GM18870 (cell line): Measurements from ENCODE around the gene CPSF2.
"Not testable (repeated sequence)": the region's sequence is repeated elsewhere in the genome, so short reads cannot be mapped to it uniquely, and the experiment has no call there.

ENCODE experiments used
- ATAC-seq: cut with Tn5 transposase; IDR thresholded peaks from one replicate; pipeline ENCODE4 v1.9.1; 2021; ENCODE audit warnings: moderate library complexity; ENCODE audit not compliant: unreplicated experiment

Gene CPSF2

DNA sequence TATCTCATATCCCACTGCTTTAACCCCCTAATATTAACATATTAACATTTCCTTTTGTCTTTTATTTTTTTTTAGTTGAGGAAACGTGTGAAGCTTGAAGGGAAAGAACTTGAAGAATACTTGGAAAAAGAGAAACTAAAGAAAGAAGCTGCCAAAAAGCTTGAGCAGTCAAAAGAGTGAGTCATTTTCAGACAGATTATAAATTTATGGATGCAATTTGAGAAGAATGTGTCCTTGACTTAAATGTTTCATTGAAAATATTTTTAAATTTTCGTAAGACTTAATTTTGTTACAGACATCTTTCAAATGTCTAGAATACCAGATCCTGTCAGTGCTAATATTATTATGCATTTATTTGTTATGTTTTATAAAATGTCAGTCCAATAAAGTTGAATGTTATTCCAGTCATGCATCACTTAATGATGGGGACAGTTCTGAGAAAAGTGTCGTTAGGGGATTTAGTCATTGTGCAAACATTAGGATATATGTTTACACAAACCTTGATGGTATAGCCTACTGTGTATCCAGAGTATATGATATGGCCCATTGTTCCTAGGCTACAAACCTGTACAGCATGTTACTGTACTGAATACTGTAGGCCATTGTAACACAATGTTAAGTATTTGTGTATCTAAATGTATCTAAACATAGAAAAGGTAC is 32.6 kb downstream of the CPSF2 start:
- no peak for ATAC-seq

DNA sequence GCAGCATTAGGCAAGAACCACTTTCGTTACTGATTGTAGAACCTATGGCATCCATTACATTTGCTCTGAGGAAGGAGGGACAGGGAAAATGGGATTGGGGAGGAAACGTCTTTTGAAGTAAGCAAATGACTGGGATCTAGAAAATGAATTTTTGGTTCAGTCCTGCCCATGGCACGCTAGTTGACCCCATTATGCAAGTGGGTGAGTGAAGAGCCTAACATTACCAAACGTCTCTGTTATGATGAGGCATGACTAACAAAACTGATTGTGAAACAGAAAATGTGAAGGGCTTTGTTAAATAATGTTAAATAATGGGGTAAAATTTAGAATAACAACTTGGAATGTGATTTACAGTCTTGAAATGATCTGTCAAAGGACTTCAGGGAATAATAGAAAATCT is 38.9 kb downstream of the CPSF2 start:
- no peak for ATAC-seq

- no peak for ATAC-seq
Measured at GRCh38 chr14:92161521-92161920, 39.8 kb downstream of the CPSF2 start.

DNA sequence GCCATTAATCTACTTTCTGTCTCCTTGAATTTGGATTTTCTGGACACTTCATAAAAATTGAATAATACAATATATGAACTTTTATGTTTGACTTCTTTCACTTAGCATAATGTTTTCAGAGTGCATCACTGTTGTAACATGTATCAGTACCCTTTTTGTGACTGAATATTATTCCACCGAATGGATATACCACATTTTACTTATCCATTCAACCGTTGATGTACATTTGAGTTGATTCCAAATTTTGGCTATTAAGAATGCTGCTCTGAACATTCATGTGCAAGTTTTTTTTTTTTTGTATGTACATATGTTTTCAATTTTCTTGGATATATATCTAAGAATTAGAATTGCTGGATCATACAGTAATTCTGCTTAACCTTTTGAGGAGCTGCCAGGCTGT is 43.2 kb downstream of the CPSF2 start:
- no peak for ATAC-seq

- no peak for ATAC-seq
Measured at GRCh38 chr14:92173668-92174067, 51.9 kb downstream of the CPSF2 start.

- no peak for ATAC-seq
Measured at GRCh38 chr14:92175811-92176210, 54.0 kb downstream of the CPSF2 start.

GRCh38 chr14:92176476-92176875 is 54.7 kb downstream of the CPSF2 start:
- no peak for ATAC-seq

GRCh38 chr14:92179178-92179577 is 57.4 kb downstream of the CPSF2 start:
- ATAC-seq: not testable (repeated sequence)

DNA sequence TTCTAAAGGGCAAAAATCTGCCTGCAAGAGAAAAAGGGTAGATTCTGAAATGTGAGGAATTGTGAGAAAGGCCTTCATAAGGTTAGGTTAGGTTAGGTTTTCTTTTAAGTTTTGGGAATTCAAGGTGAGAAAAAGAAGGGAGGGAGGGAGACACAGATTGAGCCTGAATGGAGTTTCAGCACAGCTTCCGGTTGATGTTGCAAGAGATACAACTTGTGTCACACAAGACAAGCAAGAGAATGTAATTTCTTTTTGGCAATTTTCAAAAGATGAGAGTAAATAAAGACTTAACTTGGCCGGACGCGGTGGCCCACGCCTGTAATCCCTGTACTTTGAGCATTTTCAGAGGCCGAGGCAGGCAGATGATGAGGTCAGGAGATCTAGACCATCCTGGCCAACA is 63.8 kb downstream of the CPSF2 start:
- ATAC-seq: no peak

DNA sequence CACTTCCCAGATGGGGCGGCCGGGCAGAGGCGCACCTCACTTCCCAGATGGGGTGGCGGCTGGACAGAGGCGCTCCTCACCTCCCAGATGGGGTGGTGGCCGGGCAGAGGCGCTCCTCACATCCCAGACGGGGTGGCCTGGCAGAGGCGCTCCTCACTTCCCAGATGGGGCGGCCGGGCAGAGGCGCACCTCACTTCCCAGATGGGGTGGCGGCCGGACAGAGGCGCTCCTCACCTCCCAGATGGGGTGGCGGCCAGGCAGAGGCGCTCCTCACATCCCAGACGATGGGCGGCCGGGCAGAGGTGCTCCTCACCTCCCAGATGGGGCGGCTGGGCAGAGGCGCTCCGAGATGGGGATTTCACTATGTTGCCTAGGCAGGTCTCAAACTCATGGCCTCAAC is 65.8 kb downstream of the CPSF2 start:
- not testable (repeated sequence) for ATAC-seq

- no peak for ATAC-seq
Measured at GRCh38 chr14:92190768-92191167, 69.0 kb downstream of the CPSF2 start.

DNA sequence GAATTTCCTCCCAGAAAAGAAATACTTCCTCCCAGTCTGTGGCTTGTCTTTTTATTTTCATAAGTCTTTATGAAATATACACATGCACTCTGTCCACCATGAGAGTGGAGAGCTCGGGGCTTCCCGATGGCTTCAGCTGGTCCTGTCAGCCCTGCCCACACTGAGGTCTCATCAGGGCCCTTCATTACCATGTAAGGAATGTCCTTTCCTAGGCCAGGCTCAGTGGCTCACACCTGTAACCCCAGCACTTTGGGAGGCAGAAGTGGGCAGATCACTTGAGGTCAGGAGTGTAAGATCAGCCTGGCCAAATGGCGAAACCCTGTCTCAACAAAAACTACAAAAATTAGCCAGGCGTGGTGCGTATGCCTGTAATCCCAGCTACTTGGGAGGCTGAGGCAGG is 77.0 kb downstream of the CPSF2 start:
- ATAC-seq: no peak

DNA sequence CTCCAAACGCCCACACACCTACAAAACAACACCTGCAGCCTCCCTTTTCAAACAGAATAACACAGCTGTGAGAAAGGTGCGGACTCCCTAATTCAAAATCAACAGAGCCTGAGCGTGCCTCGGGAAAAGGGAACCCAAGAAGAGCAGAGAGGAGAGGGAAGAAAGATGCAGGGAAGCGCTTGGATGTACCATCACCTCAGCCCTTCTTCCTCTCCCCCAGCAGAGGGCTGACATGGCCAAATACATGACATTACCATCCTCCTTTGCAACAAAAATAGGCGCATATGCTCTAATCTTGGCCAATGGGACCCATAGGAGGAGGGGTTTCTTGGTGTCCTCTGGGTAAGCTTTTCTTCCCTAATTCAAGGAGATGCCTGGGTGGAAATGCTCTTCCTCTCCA is 78.0 kb downstream of the CPSF2 start:
- ATAC-seq: no peak

DNA sequence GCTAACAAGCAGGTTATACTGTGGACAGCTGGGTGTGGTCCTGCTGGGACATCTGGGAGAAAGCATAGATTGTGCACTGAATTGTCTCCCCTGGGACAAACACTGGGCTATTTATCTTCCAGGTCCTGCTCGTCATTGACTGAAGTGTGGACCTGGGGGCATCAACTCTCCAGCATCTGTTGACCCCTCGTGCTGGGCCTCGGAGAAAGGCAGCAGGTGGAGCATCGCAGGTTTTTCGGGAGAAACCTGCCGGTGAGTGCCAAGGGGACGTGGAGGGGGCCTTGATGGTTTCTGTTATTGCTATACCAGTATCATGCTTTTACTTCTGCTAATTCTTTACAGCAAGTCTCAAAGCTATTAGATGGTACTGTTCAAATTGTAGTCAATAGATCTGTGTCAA is 81.3 kb downstream of the CPSF2 start:
- no peak for ATAC-seq

DNA sequence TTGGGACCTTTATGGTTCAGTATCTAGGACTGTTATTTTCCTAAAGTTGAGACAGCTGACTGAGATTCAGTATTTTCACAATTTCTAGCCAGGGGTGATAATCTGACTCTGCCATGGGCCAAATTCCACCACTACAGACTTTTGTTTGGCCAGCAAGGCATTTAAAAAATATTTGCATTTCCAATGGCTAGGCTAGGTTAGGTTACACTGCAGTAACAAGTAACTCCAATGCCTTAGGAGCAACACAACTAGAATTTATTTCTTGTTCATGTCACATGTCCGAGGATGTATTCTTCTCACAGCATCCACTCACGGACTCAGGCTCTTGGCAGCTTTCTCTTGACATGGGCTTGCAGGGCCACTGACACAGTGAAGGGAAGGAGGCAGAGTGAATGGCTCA is 83.0 kb downstream of the CPSF2 start:
- no peak for ATAC-seq

DNA sequence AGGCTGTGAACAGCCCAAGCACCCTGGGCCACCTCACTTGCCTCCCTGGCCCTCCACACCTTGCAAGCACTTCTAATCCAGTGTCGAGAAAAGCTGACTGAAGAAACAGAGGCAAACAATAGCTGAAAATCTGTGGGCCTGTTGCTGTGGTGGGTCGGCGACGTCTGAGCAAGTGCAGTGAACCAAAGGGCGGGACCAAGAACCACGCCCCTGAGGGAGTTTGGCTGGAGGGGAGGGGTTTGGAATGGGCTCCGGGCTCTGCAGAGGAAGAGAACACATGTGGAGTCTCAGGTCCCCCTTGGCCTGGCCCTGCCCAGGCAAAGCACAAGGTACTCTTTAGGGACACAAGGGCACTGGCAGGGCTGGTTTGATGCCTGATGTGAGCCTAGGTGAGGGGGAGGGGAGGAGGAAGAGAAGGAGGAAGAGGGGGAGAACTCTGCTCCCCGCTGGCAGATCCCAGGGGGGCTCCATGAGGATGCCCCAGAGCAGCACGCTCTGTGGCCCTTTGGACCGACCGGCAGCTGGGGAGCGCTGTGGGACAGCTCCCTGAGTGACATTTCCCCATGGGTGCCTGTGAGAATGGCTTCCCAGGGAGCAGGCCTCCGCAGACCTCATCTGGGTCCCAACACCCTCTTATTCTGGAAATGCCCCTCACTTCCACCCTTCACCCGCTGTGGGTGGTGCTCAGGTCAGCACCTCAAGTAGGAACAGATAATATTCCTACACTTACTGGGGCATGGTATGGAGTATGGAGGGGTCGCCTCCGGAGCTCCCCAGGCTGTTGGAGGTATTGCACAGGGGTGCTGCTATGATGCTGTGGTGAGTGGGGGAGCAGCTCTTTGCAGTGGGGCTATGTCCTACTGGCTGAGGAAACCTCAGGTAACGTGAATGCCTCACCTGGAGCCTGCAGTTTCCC is 85.5 kb downstream of the CPSF2 start:
- no peak for ATAC-seq

DNA sequence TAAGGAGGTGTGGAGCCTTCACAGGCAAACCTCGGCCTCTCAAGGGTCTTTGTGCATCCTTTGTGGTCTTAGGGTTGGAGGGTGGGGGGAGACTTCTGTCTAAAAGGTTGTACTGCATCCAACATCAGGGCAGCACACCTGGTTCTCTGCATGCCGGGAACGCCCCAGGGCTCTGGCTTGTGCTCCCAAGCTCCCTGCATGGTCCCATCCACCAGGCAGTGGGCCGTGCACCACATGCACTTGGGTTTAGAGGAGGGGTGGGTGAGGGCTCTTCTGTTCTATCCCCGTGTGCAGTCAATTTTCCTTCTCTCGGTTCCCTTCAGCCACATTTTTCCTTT is 86.1 kb downstream of the CPSF2 start:
- no peak for ATAC-seq

DNA sequence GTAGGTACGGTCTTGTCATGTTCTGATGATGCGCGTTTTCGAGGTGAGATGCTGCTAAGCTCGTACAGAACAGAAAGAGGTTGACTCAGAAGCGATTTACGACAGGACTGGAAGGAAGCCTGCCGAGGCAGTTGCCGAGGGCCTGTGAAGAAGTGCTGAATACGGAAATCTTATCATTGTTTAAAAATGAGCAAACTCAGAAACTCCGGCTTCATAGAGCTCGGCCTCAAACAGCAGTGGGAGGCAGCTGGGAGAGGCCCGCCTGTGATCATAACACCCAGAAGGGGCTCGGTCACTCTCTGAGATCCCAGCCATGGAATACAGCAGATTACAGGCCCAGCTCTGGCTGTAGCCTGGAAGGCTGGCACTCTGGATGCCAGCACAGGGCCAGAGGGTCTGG is 87.4 kb downstream of the CPSF2 start:
- ATAC-seq: no peak

- ATAC-seq: not testable (repeated sequence)
Measured at GRCh38 chr14:92213125-92213524, 91.4 kb downstream of the CPSF2 start.

- ATAC-seq: no peak
Measured at GRCh38 chr14:92215579-92215978, 93.8 kb downstream of the CPSF2 start.

DNA sequence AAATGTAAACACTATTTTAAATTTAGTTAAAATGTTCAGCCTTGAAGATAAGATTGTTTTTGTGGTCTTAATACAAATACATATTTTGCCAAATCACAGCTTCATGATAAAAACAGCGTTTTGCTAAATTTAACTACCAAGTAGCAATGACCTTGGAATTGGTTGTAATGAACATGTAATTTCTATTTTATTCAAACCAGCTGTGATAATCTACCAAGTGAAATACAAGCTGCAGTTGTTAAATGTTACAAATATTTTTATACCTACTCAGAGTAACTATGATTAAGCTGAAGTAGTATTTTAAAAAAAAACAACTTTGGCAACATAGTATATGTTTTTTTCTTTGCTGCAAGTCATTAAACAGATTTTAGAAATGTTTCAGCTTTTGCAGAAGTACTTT is 96.2 kb downstream of the CPSF2 start:
- no peak for ATAC-seq
